HG03108 (cell line): ENCODE measurements around the gene CALR.
"Not testable (repeated sequence)": the region's sequence is repeated elsewhere in the genome, so short reads cannot be mapped to it uniquely, and the experiment has no call there.

Experiments used
- ATAC-seq: cut with Tn5 transposase; IDR thresholded peaks from one replicate; pipeline ENCODE4 v1.9.1; 2021; ENCODE audit warnings: moderate library complexity; ENCODE audit not compliant: unreplicated experiment

The CALR gene

GRCh38 chr19:12937927-12938778 lies at the start of gene CALR:
CALR (plus strand) TSS chr19:12938609; CDS start chr19:12938680, 71 bp downstream.
- ATAC-seq: peak; percentile 76

- not testable (repeated sequence) for ATAC-seq
These were observed 48.1 kb upstream of the CALR start for GRCh38 chr19:12890299-12890786.

- peak; percentile 90 for ATAC-seq
These were observed 47.4 kb upstream of the CALR start, which contains the start of gene GCDH for GRCh38 chr19:12890787-12891552. GCDH (plus strand) TSS chr19:12891160; CDS start chr19:12891305, 145 bp downstream.

- no peak for ATAC-seq
These were observed 46.8 kb upstream of the CALR start for GRCh38 chr19:12891553-12892021.

- ATAC-seq: no peak
These were observed 44.8 kb upstream of the CALR start for GRCh38 chr19:12893582-12893981.

GRCh38 chr19:12896460-12896859 lies 41.9 kb upstream of the CALR start:
- no peak for ATAC-seq

GRCh38 chr19:12899891-12900518 lies 38.4 kb upstream of the CALR start:
- peak; percentile 79 for ATAC-seq

GRCh38 chr19:12907166-12907565 lies 31.2 kb upstream of the CALR start:
- ATAC-seq: no peak

- ATAC-seq: no peak
These were observed 25.8 kb upstream of the CALR start for GRCh38 chr19:12912571-12912970.

GRCh38 chr19:12913011-12913561 lies 25.3 kb upstream of the CALR start:
- no peak for ATAC-seq

- no peak for ATAC-seq
These were observed 24.3 kb upstream of the CALR start for GRCh38 chr19:12913851-12914690.

GRCh38 chr19:12915860-12916259 lies 22.5 kb upstream of the CALR start:
- not testable (repeated sequence) for ATAC-seq

GRCh38 chr19:12918253-12918652 lies 20.2 kb upstream of the CALR start:
- ATAC-seq: no peak

- ATAC-seq: no peak
These were observed 17.4 kb upstream of the CALR start for GRCh38 chr19:12921047-12921446.

GRCh38 chr19:12922959-12923358 lies 15.4 kb upstream of the CALR start:
- ATAC-seq: no peak

GRCh38 chr19:12924621-12925310 lies 13.6 kb upstream of the CALR start:
- no peak for ATAC-seq

GRCh38 chr19:12930002-12930645 lies 8.3 kb upstream of the CALR start:
- no peak for ATAC-seq

GRCh38 chr19:12932392-12933286 lies 5.8 kb upstream of the CALR start:
- ATAC-seq: no peak
